ENCODE results near the gene PDE6A.

DNA sequence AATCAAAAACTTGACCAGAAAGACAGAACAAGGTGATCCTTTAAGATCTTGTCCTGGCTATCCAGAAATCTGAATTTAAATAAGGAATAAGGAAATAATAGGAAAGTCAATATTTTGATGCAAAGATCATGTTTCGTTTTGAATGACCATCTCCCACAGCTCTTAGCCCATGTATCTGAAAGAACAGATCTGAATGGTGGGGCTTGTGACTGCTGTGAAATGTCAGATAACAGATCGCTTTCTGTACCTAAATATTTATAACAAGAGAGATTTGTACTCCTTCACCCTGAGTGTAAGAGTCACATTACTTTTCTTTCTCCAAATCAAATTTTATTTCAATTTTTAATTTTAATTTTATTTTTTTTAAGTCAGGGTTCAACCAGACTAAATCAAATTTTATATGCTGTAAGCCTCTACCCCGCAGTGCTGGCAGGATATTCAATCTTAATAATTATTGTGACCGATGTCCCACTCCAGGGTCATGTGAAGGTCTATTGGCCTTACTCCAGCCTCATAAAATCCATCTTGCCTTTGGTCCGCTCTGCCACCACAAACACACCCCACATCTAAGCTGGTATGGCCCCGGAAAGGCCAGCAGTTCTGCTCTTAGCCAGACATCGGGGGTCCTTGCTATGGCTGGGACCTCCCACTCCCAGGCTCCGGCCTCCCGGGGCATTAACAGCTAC, 9.0 kb upstream of the PDE6A start:
- no peak for TF ChIP-seq POLR2A (IDR thresholded peaks at IDR 0.05)
- TF ChIP-seq, protein P1, sequence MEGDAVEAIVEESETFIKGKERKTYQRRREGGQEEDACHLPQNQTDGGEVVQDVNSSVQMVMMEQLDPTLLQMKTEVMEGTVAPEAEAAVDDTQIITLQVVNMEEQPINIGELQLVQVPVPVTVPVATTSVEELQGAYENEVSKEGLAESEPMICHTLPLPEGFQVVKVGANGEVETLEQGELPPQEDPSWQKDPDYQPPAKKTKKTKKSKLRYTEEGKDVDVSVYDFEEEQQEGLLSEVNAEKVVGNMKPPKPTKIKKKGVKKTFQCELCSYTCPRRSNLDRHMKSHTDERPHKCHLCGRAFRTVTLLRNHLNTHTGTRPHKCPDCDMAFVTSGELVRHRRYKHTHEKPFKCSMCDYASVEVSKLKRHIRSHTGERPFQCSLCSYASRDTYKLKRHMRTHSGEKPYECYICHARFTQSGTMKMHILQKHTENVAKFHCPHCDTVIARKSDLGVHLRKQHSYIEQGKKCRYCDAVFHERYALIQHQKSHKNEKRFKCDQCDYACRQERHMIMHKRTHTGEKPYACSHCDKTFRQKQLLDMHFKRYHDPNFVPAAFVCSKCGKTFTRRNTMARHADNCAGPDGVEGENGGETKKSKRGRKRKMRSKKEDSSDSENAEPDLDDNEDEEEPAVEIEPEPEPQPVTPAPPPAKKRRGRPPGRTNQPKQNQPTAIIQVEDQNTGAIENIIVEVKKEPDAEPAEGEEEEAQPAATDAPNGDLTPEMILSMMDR (IDR thresholded peaks at IDR 0.05) = no peak
